Activated CD4-positive, alpha-beta memory T cell treated with anti-CD3 and anti-CD28 coated beads for 36 hours (primary cell): ENCODE data around the gene ULK3. TPM values are rescaled to one million over a fixed set of nuclear protein-coding genes. Genes with fewer than 3 reads are reported as not detected.

Experiments
- microRNA-seq: library from miRNA; unstranded; fragments of <30 nt; microRNA quantifications from one replicate; pipeline ENCODE4 v1.2.0, GENCODE V29; 2022; ENCODE audit warnings: borderline number of aligned reads, borderline microRNAs expressed, borderline replicate concordance
- total RNA-seq, 2 experiments: library from RNA; stranded (reverse); gene quantifications; one replicate each; pipeline ENCODE4 v1.2.3, GENCODE V29; 2021

Gene ULK3
- total RNA-seq, 2 experiments from 2014 or later = 51.4 to 57.6 TPM

Small RNA genes within 50 kb of the gene (microRNA-seq; reads per million reads assigned to microRNA genes)
- gene MIR4513 = not detected
- not detected for gene MIR6882

Other genes starting within 250 kb of the ULK3 start
- gene CLK3, start 227.3 kb downstream of the ULK3 start, total RNA-seq = 100 to 1,000 TPM; 118 to 124 TPM
- 10 to 100 TPM; 36.8 to 39.9 TPM for gene EDC3, start 147.1 kb downstream of the ULK3 start, total RNA-seq
- 1 to 10 TPM in 1 of 2 experiments, under 1 TPM in 1; 0.64 to 1.1 TPM for gene CYP1A1, start 117.6 kb downstream of the ULK3 start, total RNA-seq
- gene CYP1A2, start 94.3 kb downstream of the ULK3 start, total RNA-seq = not detected
- gene CSK, start 61.1 kb downstream of the ULK3 start, total RNA-seq = 100 to 1,000 TPM; 260 to 262 TPM
- not detected for gene LMAN1L, start 30.3 kb downstream of the ULK3 start, total RNA-seq
- not detected for gene CPLX3, start 16.5 kb downstream of the ULK3 start, total RNA-seq
- 10 to 100 TPM; 77.6 to 79.5 TPM for gene SCAMP2, start 30.2 kb upstream of the ULK3 start, total RNA-seq
- 10 to 100 TPM; 56.4 to 60.0 TPM for gene MPI, start 46.9 kb upstream of the ULK3 start, total RNA-seq
- 10 to 100 TPM; 63.0 to 70.1 TPM for gene FAM219B, start 63.7 kb upstream of the ULK3 start, total RNA-seq
- gene COX5A, start 94.9 kb upstream of the ULK3 start, total RNA-seq = 100 to 1,000 TPM; 322 TPM
- 1 to 10 TPM; 3.8 TPM for gene RPP25, start 113.6 kb upstream of the ULK3 start, total RNA-seq
- under 1 TPM; 0.19 to 0.33 TPM for gene SCAMP5, start 152.4 kb upstream of the ULK3 start, total RNA-seq
- 10 to 100 TPM; 16.3 to 18.8 TPM for gene PPCDC, start 180.4 kb upstream of the ULK3 start, total RNA-seq